Panc1 (cell line): ENCODE results near the gene GRIK1. TPM values are rescaled to one million over a fixed set of nuclear protein-coding genes. Genes with fewer than 3 reads are reported as not detected.

Source experiments
- ATAC-seq: fragments of 200-7000 bp; cut with Tn5 transposase; 2 replicates; pipeline ENCODE4 v1.9.1; 2020; ENCODE audit warnings: mild to moderate bottlenecking, moderate library complexity
- BruUV-seq: library from RNA; stranded (reverse); fragments of 400-500 nt; replicated peaks from 2 replicates; lab custom pipeline; 2021; lab: Mats Ljungman, UMichigan
- CTCF ChIA-PET: fragments of 300-600 bp; sonication (Branson Sonifier 250); formaldehyde crosslinking; loops from one replicate; lab custom pipeline; 2022; ENCODE audit warnings: antibody characterized with exemption; lab: Charles Lee
- POLR2A ChIA-PET: fragments of 300-600 bp; sonication (Branson Sonifier 250); formaldehyde crosslinking; loops from one replicate; lab custom pipeline; 2022; ENCODE audit warnings: antibody characterized with exemption; lab: Charles Lee
- DNase-seq: peaks from one replicate; pipeline ENCODE4 v3.0.0-alpha.2; 2010; ENCODE audit warnings: low read depth, low spot score
- H3K27ac ChIP-seq: 2 replicates; pipeline ENCODE4 v1.5.1; 2011; ENCODE audit warnings: mild to moderate bottlenecking, low read length, inconsistent platforms
- H3K27me3 ChIP-seq: fragments of 200-500 bp; sonication (Bioruptor generic); 2 replicates; pipeline ENCODE4 v1.6.0; 2014; ENCODE audit warnings: low read length, inconsistent platforms; ENCODE audit not compliant: control insufficient read depth, insufficient read depth
- H3K36me3 ChIP-seq: fragments of 200-500 bp; sonication (Bioruptor generic); 2 replicates; pipeline ENCODE4 v1.5.1; 2014; ENCODE audit warnings: inconsistent platforms, mild to moderate bottlenecking, low read length, moderate library complexity; ENCODE audit not compliant: control insufficient read depth, insufficient read depth
- H3K4me1 ChIP-seq: 2 replicates; pipeline ENCODE4 v1.5.1; 2011; ENCODE audit warnings: inconsistent platforms, mild to moderate bottlenecking, low read length, moderate library complexity; ENCODE audit not compliant: control insufficient read depth, insufficient read depth
- H3K4me3 ChIP-seq, 2 experiments: 2 replicates each; pipeline ENCODE4 v1.5.1; 2011 to 2012; ENCODE audit warnings: low read depth in 2 of 2, low read length in 2 of 2, mild to moderate bottlenecking in 2 of 2, inconsistent platforms in 1 of 2, moderate library complexity in 1 of 2
- H3K9me3 ChIP-seq: fragments of 200-500 bp; sonication (Bioruptor generic); 2 replicates; pipeline ENCODE4 v1.5.1; 2014; ENCODE audit warnings: low read depth, mild to moderate bottlenecking, inconsistent platforms, low read length, moderate library complexity; ENCODE audit not compliant: control insufficient read depth, insufficient read depth
- POLR2AphosphoS5 ChIP-seq: IDR thresholded peaks from 2 replicates; pipeline ENCODE4 v1.6.1; 2012; ENCODE audit warnings: mild to moderate bottlenecking, low read depth, low read length, moderate library complexity
- REST ChIP-seq, 2 experiments: IDR thresholded peaks; 2 replicates each; pipeline ENCODE4 v1.6.1; 2011 to 2012; ENCODE audit warnings: low read depth in 2 of 2, control low read depth in 1 of 2, low read length in 1 of 2, mild to moderate bottlenecking in 1 of 2, moderate library complexity in 1 of 2; ENCODE audit not compliant: insufficient read depth in 1 of 2
- SIN3A ChIP-seq: IDR thresholded peaks from 2 replicates; pipeline ENCODE4 v1.6.1; 2012; ENCODE audit warnings: low read depth, mild to moderate bottlenecking, low read length, moderate library complexity, borderline replicate concordance; ENCODE audit not compliant: insufficient read depth
- TCF7L2 ChIP-seq: IDR thresholded peaks from 2 replicates; pipeline ENCODE4 v1.6.1; 2011; ENCODE audit warnings: mild to moderate bottlenecking, low read depth, low read length, inconsistent platforms
- in situ Hi-C: cut with HindIII; loops from 2 replicates; pipeline ENCODE4 v1.10.0; 2016; ENCODE audit warnings: low sequenced_read_pairs, low pct_unique_long_range_greater_than_20kb
- intact Hi-C: fragments of 100-400 bp; cut with micrococcal nuclease; formaldehyde crosslinking; loops from one replicate; pipeline ENCODE4 v1.10.0; 2022; ENCODE audit not compliant: unreplicated experiment
- total RNA-seq: library from RNA; stranded (reverse); gene quantifications from one replicate; pipeline ENCODE4 v1.2.1, GENCODE V29; 2021; ENCODE audit not compliant: unreplicated experiment
- TF ChIP-seq, protein P1 (sequence below): fragments of 450-650 bp; IDR thresholded peaks from 2 replicates; pipeline ENCODE4 v1.5.1; 2017; ENCODE audit warnings: mild to moderate bottlenecking

The GRIK1 gene
- total RNA-seq, 1 experiment from 2014 or later: not detected

GRCh38 chr21:29817450-29817849 lies 122.3 kb downstream of the GRIK1 start:
- POLR2A ChIA-PET: no interaction called here

DNA sequence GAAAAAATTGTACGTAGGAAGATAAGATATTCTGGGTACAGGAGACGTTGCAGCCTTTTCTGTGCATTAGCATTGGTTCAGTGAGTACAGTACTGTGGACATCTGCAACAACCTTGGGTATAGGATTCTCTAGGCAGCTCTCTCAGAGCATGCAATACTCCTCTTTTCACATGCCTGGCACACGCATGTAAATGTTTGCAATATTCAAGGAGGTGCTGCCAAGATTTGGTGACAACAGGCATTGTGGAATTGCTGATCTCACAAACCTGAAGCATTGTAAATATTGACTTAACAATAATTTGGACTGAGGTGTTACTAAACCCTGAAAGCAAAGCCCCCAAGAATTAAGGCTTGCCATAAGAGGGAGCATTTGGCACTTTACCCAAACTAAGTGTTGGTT lies 126.8 kb downstream of the GRIK1 start:
- no peak for DNase-seq
- BruUV-seq: no TSS peak
- Histone ChIP-seq H3K9me3 (no peaks in the 10 kb centered on the region), H3K27me3 (no peaks in the 10 kb centered on the region), H3K27ac (no peak overlapping the region), H3K36me3 (no peaks in the 10 kb centered on the region), H3K4me3 (no peak overlapping the region), H3K4me1 (no peaks in the 10 kb centered on the region)
- intact Hi-C loops: no loop called here
- in situ Hi-C loops: no loop called here
- no peak for ATAC-seq
- ChIA-PET POLR2A (no interaction called here), CTCF (no interaction called here)
- no peak for TF ChIP-seq REST (IDR thresholded peaks at IDR 0.05; ENCODE audit: insufficient read depth in 1 of 2, low read depth in 2 of 2, low read length in 1 of 2)
- no peak for TF ChIP-seq POLR2AphosphoS5
- no peak for TF ChIP-seq SIN3A
- TF ChIP-seq, protein P1, sequence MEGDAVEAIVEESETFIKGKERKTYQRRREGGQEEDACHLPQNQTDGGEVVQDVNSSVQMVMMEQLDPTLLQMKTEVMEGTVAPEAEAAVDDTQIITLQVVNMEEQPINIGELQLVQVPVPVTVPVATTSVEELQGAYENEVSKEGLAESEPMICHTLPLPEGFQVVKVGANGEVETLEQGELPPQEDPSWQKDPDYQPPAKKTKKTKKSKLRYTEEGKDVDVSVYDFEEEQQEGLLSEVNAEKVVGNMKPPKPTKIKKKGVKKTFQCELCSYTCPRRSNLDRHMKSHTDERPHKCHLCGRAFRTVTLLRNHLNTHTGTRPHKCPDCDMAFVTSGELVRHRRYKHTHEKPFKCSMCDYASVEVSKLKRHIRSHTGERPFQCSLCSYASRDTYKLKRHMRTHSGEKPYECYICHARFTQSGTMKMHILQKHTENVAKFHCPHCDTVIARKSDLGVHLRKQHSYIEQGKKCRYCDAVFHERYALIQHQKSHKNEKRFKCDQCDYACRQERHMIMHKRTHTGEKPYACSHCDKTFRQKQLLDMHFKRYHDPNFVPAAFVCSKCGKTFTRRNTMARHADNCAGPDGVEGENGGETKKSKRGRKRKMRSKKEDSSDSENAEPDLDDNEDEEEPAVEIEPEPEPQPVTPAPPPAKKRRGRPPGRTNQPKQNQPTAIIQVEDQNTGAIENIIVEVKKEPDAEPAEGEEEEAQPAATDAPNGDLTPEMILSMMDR: no peak
- no peak for TF ChIP-seq TCF7L2

More at GRCh38 chr21:29817450-29817849, 122.3 kb downstream of the GRIK1 start:
- CTCF ChIA-PET: no interaction called here
- H3K36me3 ChIP-seq: no peaks in the 10 kb centered on the region
- H3K4me3 ChIP-seq: no peak overlapping the region
- in situ Hi-C loops: no loop called here
- H3K27ac ChIP-seq: no peak overlapping the region
- intact Hi-C loops: no loop called here
- no peaks in the 10 kb centered on the region for H3K9me3 ChIP-seq
- BruUV-seq: no TSS peak
- no peaks in the 10 kb centered on the region for H3K27me3 ChIP-seq
- no peaks in the 10 kb centered on the region for H3K4me1 ChIP-seq
- DNase-seq (no peak), ATAC-seq (no peak)
- no peak for TF ChIP-seq REST (IDR thresholded peaks at IDR 0.05; ENCODE audit: insufficient read depth in 1 of 2, low read depth in 2 of 2, low read length in 1 of 2)
- no peak for TF ChIP-seq SIN3A
- TF ChIP-seq, protein P1: no peak
- TF ChIP-seq POLR2AphosphoS5: no peak
- no peak for TF ChIP-seq TCF7L2
